Astrocyte of the spinal cord (primary cell): Measurements from ENCODE around the gene TRAPPC2.

ENCODE experiments used
- DNase-seq: peaks from one replicate; pipeline ENCODE4 v3.0.0; 2011; ENCODE audit warnings: low read depth, low spot score
- H3K4me3 ChIP-seq: 2 replicates; pipeline ENCODE4 v1.5.1; 2011; ENCODE audit warnings: low read depth, mild to moderate bottlenecking, low read length, moderate library complexity
- CTCF ChIP-seq: IDR thresholded peaks from 2 replicates; pipeline ENCODE4 v1.5.1; 2012; ENCODE audit warnings: low read depth, mild to moderate bottlenecking, low read length, inconsistent platforms
- in situ Hi-C: cut with HindIII; loops from 2 replicates; pipeline ENCODE4 v1.10.0; 2017; ENCODE audit warnings: low sequenced_read_pairs

TRAPPC2 gene

GRCh38 chrX:13702111-13702789 is 32.2 kb downstream of the TRAPPC2 start:
- no peak for TF ChIP-seq CTCF
- in situ Hi-C loops, result no loop called here
- H3K4me3 ChIP-seq, result no peak overlapping the region
- DNase-seq, result no peak

DNA sequence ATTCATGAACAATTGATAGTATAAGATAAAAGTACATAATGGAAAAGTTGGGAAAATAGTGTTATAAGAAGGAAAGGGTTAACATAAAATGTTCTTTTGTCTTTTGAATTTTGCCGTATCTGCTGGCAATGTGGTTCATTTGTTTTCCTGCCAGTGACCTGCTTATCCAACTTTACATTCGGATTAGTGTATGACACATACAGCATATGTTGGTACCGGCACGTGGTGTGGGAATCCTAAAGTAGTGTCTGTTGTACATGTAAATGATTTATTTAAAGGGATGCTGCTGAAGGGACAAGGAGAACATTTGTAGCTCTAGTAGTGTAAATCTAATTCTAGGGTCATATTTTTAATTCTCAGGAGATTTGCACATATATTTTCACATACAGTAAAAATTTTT is 34.0 kb downstream of the TRAPPC2 start:
- in situ Hi-C loops, result no loop called here
- H3K4me3 ChIP-seq, result no peak overlapping the region
- DNase-seq, result no peak
- no peak for TF ChIP-seq CTCF

GRCh38 chrX:13699183-13699826 is 35.1 kb downstream of the TRAPPC2 start:
- TF ChIP-seq CTCF, result no peak
- no peak overlapping the region for H3K4me3 ChIP-seq
- DNase-seq, result no peak
- in situ Hi-C loops, result no loop called here

GRCh38 chrX:13698432-13698831 is 36.0 kb downstream of the TRAPPC2 start:
- in situ Hi-C loops, result no loop called here
- DNase-seq, result no peak
- no peak for TF ChIP-seq CTCF
- H3K4me3 ChIP-seq, result no peak overlapping the region

DNA sequence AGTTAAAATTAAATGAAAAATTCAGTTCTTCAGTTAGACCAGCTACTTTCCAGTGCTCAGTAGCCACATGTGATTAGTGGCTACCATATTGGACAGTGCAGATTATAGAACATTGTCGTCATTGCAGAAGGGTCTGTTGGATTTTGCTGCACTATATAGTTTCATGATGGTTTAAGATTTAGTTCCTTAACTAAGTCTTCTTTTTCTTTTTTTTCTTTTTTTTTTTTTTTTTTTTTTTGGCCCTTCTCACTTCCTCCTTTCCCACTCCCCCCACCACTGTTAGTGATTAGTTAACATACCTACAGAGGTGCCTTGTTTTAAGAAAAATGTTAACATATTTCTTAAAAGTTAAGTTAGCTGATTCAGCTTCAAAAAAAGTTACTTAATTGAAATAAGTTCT is 36.4 kb downstream of the TRAPPC2 start:
- no peak for DNase-seq
- no peak for TF ChIP-seq CTCF
- H3K4me3 ChIP-seq, result no peak overlapping the region
- in situ Hi-C loops, result no loop called here

DNA sequence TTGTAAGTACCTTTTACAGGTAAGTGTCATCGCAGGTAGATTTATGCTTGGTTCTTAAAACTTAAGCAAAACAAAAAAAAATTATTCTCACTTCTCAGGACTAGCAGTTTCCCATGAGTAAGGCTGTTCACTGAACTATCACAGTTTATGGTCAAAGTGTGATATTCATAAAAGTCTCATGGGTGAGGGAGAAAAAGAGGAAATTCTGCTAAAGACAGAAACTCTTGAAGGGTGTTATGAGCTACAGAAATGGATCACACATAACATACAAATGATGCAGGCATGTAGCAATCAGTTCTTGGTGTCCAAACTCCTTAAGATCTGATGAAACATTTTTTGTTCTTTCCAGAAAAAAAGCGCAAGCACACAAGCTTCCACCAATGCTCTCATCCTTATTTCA is 37.0 kb downstream of the TRAPPC2 start:
- H3K4me3 ChIP-seq, result no peak overlapping the region
- TF ChIP-seq CTCF, result no peak
- in situ Hi-C loops, result no loop called here
- no peak for DNase-seq
